ENCODE results near the gene KAT8. TPM values are rescaled to one million over a fixed set of nuclear protein-coding genes. Genes with fewer than 3 reads are reported as not detected.
A peak's percentile ranks its signal among the peaks of the same experiment; 100 is the strongest.

The KAT8 gene
- total RNA-seq, 1 experiment from 2014 or later, result 35.1 TPM

DNA sequence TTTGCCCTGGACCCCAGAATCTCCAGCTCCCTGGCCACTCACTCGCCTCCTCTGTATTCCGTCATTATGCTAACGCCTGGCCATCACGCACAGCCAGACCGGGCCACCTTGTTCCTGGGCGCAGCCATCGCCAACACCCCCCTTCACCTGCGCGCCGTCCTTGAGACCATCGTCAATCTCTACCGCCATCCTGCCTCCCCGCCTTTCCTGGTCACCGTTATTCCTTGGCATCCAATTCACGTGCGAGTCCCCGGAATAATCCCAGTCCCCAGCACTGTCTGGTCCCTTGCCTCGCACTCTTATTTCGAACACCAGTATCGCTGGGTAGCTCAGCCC lies 23.4 kb upstream of the KAT8 start:
- Histone ChIP-seq H3K9ac (ENCODE audit: low read length) (peak overlapping the region; percentile 90), H3K9me3 (ENCODE audit: low read length) (no peaks in the 10 kb centered on the region), H3K79me2 (ENCODE audit: low read length) (peaks cover 23% of the 10 kb centered on the region), H4K20me1 (ENCODE audit: low read length) (peaks cover 5% of the 10 kb centered on the region; the same call in 1 of the 2 replicates), H3K4me1 (ENCODE audit: insufficient read depth, low read length) (peaks cover 7% of the 10 kb centered on the region; the same call in 1 of the 2 replicates), H3K36me3 (ENCODE audit: low read depth, low read length) (peaks cover 3% of the 10 kb centered on the region; the same call in 1 of the 2 replicates), H3K4me3 (ENCODE audit: low read length) (peak overlapping the region; percentile 98), H3F3A (ENCODE audit: low read length, unreplicated experiment) (no peaks in the 10 kb centered on the region), H3K27ac (ENCODE audit: low read length) (peak overlapping the region; percentile 68), H3K27me3 (ENCODE audit: low read length) (no peaks in the 10 kb centered on the region), H3K4me2 (ENCODE audit: low read length) (peak overlapping the region; percentile 93), H2AFZ (ENCODE audit: low read length) (peak overlapping the region; percentile 91), H3K9me2 (replicated peaks; ENCODE audit: low read length) (no peaks in the 10 kb centered on the region)
- DNase-seq (no peak), ATAC-seq (peak; percentile 2)
- intact Hi-C loops (cut with micrococcal nuclease), result loop anchor here (1.0 to 5.0 kb wide), 4 partner anchors 20 to 773 kb away; partner anchors contain the start of genes HSD3B7, ZNF646 and ZNF668
- TSS peak; percentile 51 for BruUV-seq (replicated peaks)
- POLR2A ChIA-PET (ENCODE audit: unreplicated experiment), result interaction anchor here (0.6 kb wide), 1 partner anchor 48 kb away, joined by 10 read pairs; no protein-coding TSS in a partner anchor
- TF ChIP-seq CTCF (conservative IDR thresholded peaks at IDR 0.05; ENCODE audit: low read depth, low read length), result no peak
- TF ChIP-seq EZH2phosphoT487 (IDR thresholded peaks at IDR 0.05; ENCODE audit: borderline replicate concordance, low read length), result no peak
- TF ChIP-seq EZH2 (IDR thresholded peaks at IDR 0.05; ENCODE audit: low read length, unreplicated experiment), result no peak
- CTCF ChIA-PET, result no interaction called here

- no TSS peak for BruUV-seq (replicated peaks)
- no peak for TF ChIP-seq EZH2 (IDR thresholded peaks at IDR 0.05; ENCODE audit: low read length, unreplicated experiment)
- no peak for TF ChIP-seq EZH2phosphoT487 (IDR thresholded peaks at IDR 0.05; ENCODE audit: borderline replicate concordance, low read length)
- no peak for TF ChIP-seq CTCF (conservative IDR thresholded peaks at IDR 0.05; ENCODE audit: low read depth, low read length)
These were observed 22.9 kb upstream of the KAT8 start, which contains the start of gene VKORC1 for GRCh38 chr16:31094424-31095120. Gene VKORC1 (minus strand): TSS chr16:31094797. CDS start chr16:31094729, 68 bp downstream.

More at GRCh38 chr16:31094424-31095120, 22.9 kb upstream of the KAT8 start, which contains the start of gene VKORC1:
- Histone ChIP-seq H3K4me3 (ENCODE audit: low read length) (peak within 1 kb of the TSS; percentile 98), H3K4me2 (ENCODE audit: low read length) (peak within 1 kb of the TSS; percentile 93), H3K79me2 (ENCODE audit: low read length) (peaks cover 23% of the 10 kb centered on the region), H3K9ac (ENCODE audit: low read length) (peak within 1 kb of the TSS; percentile 90), H3K9me2 (replicated peaks; ENCODE audit: low read length) (no peaks in the 10 kb centered on the region), H4K20me1 (ENCODE audit: low read length) (peaks cover 5% of the 10 kb centered on the region; the same call in 1 of the 2 replicates), H3F3A (ENCODE audit: low read length, unreplicated experiment) (no peaks in the 10 kb centered on the region), H3K36me3 (ENCODE audit: low read depth, low read length) (peaks cover 3% of the 10 kb centered on the region; the same call in 1 of the 2 replicates), H3K27ac (ENCODE audit: low read length) (peak within 1 kb of the TSS; percentile 68), H3K27me3 (ENCODE audit: low read length) (no peaks in the 10 kb centered on the region), H3K9me3 (ENCODE audit: low read length) (no peaks in the 10 kb centered on the region), H2AFZ (ENCODE audit: low read length) (peak within 1 kb of the TSS; percentile 91), H3K4me1 (ENCODE audit: insufficient read depth, low read length) (peaks cover 7% of the 10 kb centered on the region; the same call in 1 of the 2 replicates)
- ChIA-PET POLR2A (ENCODE audit: unreplicated experiment) (interaction anchor here (0.6 kb wide), 1 partner anchor 47 kb away, joined by 10 read pairs; no protein-coding TSS in a partner anchor), CTCF (no interaction called here)
- peak; percentile 96 for DNase-seq
- peak; percentile 94 for ATAC-seq
- intact Hi-C loops (cut with micrococcal nuclease), result loop anchor here (1.0 to 5.0 kb wide), 4 partner anchors 20 to 773 kb away; partner anchors contain the start of genes HSD3B7, ZNF646 and ZNF668

Data from PC-3 (cell line).